Right renal cortex interstitium (tissue), 3 donors: Measurements from ENCODE around the gene PACRG. TPM values are rescaled to one million over a fixed set of nuclear protein-coding genes. Genes with fewer than 3 reads are reported as not detected.

Experiments
- DNase-seq, 3 donors: peaks; one replicate each; pipeline ENCODE4 v3.0.0-alpha.2; 2013; ENCODE audit warnings: low read depth in 3 of 3, low spot score in 2 of 3
- polyA plus RNA-seq, 3 donors: library from polyadenylated mRNA; unstranded; fragments of 120-200 nt; gene quantifications; one replicate each; pipeline ENCODE4 v1.2.1, GENCODE V29; 2013; ENCODE audit not compliant: insufficient read length in 3 of 3

The PACRG gene
- polyA plus RNA-seq, 3 donors = 14.0 to 20.8 (median 20.7) TPM

GRCh38 chr6:162998777-162999176, 271.0 kb downstream of the PACRG start:
- no peak for DNase-seq

DNA sequence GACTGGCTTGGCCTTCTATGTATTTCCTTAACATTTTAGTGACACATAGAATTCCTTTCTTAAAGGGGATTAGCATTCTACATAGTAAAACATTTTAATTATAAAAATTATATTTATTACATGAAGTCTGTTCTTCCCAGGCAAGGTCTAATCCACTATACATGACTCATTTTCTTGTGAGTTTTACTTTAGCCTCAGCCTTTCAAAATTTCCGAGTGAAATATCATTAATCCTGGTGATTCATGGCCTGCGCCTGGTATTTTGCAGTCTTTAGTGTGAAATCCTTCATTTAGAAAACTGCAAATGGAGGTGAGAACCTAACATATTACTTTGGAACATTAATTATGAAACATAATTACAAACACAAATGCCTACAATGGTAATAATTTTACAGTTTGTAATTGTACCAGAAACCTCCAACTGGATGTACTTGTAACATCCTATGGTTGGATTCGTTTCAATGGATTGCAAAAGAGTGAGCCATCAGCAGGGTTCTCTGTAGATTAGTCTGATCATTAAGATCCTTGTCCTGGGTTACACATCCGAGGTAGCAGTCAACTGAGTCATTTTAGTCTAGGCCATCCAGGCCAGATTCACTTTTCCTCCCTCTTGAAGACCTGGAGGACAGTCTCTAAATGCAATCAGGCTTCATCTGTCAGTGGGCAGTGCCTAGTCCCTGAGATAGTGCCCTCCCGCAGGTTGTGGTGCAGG, 272.0 kb downstream of the PACRG start:
- no peak for DNase-seq

GRCh38 chr6:163001330-163001729, 273.6 kb downstream of the PACRG start:
- DNase-seq = no peak

- no peak for DNase-seq
Observed at GRCh38 chr6:163008186-163008585, 280.4 kb downstream of the PACRG start.

DNA sequence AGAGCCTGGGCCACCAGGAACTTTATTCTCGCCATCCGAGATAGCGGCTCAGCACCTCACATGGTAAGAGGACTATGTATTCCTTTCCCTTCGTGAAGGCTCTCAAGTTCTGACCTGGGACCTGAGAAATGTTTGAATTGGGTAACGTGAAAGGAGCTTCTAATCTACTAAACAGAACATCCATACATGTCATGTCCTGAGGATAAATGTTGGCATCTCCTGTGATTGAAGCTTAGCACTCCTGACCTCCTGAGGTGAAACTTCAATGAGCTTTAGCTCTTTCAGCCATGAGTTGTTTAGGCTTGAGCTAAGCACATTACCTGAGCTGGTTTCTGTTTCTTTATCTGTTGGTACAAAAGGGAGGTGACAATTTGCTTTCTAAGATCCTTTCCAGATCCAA, 280.9 kb downstream of the PACRG start:
- DNase-seq = no peak

GRCh38 chr6:163010145-163010544, 282.4 kb downstream of the PACRG start:
- no peak for DNase-seq

GRCh38 chr6:163014736-163015135, 287.0 kb downstream of the PACRG start:
- DNase-seq = no peak

DNA sequence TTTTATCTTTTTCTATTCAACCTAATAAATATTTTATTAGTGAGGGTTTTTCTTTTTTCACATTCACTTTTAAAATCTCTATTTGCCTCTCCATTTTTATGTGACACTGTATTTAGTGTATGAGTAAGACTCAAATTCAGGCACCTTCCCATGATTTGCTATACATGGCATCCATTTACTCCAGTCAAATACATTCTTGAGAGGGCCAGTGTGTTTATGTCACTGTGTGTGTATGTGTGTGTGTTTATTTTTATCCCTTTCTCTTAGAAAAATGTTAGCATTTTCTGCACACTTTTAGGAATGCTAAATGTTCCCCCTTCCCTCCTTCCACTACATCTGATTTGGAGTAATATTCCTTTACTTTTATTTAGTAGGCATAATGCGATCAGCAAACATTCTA, 290.0 kb downstream of the PACRG start:
- no peak for DNase-seq

DNA sequence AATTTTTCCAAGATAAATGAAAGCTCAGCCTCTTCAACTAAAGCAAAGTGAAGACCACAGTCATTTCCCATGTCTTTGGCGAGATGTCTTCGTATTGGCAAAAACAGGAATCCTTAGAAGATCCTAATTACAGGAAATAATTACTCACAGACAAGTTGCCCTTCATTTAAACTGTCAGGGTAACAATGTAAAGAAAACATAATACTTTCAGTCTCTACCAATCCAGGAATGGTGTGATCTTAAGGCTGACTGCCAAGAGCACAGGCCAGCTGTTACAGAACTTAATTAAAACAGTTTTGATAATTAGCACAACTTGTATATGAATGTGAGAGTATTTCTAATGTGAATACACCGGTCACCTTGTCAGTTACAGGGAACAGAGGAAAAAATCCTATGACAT, 292.2 kb downstream of the PACRG start:
- no peak for DNase-seq

DNA sequence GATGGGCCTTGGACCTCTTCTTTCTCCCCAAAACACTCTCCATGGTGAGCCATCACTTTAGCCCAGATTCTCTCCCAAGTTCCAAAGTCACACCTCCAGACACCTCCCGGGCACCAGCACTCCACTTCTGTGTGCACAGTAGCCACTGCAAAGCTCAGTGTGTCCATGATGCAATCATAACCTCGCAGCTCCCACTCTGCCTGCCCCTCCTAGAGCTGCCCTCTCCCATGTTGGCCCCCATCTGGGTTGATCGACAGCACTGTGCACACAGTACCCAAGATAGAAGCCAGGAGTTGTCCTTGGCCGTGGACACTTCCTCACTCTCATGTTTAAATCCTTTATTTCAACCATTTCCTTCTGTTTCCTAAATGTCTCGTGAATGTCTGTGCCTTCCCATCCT, 293.3 kb downstream of the PACRG start:
- no peak for DNase-seq

GRCh38 chr6:163023700-163024099, 295.9 kb downstream of the PACRG start:
- DNase-seq = no peak

DNA sequence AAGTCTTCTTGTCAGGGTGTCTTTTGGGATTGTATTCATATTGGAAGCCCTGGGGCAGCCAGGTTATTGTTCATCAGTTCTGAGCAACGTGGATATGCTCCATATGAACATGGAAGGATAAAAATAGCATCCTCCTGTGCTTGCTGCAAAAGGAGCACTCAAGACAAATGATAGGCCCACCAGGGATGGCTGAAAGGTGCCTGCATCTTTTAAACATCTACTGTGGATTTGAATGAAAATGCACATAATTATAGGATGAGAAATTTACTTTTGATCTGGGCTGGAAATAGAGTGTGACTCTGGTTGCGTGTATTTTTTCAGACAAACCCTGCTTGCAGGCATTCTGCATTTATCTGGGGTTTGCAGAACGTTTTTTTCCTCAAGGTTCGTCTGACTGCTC, 299.1 kb downstream of the PACRG start:
- no peak for DNase-seq

DNA sequence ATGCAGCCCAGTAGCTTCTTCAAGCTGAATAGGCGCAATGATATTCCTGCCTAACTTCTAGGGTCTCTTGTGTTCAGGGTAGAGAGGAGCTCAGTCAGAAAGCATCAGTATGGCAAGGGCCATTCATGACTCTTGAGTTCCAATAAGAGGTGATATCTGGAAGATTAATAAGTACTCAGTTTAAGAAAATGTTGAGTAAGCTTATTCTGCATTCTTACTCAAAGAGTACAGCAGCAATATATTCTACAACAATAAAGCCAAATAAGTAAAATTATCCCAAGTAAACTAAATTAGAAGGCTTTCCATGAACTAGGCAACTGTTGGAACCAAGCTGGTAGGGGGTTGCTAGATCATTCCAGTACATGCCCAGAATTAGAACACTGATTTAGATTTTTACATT, 303.2 kb downstream of the PACRG start:
- DNase-seq = no peak

DNA sequence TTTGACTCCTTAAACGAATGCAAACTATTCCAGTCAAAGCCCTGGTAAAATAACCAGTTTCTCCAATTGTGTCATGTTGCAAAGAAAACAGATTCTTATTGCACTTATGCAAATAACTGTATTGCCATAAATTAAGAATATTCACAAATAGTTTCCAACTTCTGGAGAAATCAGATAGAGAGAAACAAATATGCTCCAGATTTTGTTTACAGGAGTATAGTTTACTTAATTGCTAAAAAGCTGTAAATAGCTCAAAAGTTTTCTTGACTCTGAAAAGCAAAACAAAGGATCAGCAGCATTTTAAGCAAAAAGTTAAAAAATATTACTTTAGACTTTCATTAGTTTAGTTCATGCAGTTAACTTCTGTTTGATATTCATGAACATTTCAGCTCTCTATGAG, 304.2 kb downstream of the PACRG start:
- no peak for DNase-seq

DNA sequence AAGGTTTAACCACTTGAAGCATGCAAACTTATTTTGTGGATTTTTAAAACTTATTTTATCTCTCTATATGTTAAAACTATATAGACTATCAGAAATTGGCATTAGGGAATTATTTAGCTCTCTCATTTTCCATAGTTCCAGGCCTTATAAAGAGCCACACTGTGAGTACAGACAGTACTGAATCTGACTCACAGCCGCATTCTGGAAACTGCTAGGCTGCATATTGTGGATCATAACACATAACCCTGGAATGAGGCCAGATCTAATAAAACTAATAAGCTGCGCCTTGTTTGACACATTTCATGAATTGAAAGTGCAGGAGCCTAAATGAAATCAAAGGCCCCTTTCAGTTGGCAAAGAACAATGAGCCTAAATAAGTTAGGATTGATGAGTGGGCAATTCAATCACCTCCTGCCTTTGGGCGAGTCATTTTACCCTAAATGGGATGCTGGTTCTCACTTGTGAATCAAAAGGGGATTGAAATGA, 308.4 kb downstream of the PACRG start:
- no peak for DNase-seq

GRCh38 chr6:163038317-163038716, 310.5 kb downstream of the PACRG start:
- no peak for DNase-seq

- DNase-seq = no peak
Observed at GRCh38 chr6:163048345-163048744, 320.6 kb downstream of the PACRG start.

DNA sequence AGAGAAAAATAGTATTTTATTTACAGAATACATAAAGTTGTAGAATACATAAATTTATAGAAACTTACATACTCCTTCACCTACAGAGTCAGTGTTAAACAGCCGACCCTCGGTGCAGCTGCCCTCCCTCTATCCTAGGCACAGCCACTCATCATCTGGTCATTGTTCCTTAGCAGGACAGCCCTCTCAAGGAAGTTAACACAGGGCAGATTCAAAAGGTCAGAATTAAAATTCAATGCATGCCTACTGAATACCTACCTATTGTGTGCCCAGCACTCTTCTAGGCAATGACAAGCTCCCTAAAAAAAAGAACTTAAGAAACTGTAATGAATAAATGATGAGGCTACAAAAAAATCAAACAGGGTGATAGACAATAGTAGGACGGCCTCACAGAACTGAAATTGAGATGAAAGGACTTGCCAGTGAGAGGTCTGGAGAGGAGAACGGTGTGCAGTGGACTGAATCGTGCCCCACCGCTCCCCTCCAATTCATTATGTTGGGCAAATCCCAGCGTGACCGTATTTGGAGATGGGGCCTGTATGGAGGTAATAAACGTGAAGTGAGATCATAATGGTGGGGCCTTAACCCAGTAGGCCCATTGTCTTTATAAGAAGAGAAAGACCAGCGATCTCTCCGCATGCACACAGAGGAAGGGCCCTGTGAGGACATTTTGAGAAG, 326.0 kb downstream of the PACRG start:
- no peak for DNase-seq

DNA sequence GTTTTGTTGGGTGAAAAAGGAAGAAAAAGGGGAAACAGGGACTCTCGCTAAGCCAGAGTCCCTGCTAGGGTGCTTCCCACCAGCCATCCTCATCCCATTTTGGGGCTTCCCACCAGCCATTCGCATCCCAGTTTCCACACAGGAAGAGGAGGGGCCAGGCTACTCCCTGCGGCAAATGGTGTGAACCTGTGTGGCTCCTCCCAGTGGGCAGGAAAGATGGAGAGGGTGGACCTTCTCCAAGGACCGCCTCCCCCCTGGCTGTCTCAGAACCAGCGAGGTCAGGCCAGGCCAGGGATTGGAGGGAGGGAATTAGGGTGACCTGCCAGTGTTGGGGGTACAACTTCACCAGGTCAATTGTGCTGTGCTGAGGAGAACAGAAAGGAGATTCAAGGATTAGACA, 326.9 kb downstream of the PACRG start:
- DNase-seq = no peak

DNA sequence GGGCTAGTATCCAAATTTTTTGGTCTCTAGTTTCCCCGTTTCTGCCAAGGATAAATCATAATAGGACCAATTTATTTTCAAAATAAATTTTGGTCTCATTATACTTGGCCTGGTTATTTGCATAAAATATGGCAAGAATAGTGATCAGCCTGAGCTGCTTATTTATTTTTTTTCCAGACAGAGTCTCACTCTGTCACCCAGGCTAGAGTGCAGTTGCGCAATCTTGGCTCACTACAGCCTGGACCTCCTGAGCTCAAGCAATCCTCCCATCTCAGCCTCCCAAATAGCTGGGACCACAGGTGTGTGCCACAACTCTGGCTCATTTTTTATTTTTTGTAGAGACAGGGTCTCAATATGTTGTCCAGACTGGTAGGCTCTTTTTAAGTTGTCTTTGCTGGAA, 329.5 kb downstream of the PACRG start:
- no peak for DNase-seq

GRCh38 chr6:163062790-163063189, 335.0 kb downstream of the PACRG start:
- DNase-seq = no peak

DNA sequence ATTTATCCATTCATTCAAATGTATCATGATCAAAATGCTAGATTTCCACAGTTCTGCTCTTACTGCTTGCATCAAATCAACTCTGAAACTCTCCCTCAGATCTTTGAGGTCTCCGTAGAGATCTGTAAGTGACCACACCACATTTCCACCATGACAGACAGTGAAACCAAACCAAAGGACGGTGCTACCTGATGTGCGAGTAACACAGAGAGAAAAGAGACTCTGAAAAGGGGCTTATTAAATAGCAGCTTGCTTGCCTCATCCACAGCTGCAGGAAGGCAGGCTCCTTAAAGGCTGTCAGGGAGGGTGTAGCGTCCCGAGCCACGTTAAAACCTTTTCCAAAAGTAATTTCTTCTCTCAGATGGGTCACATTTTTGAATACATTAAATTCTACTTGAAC, 335.8 kb downstream of the PACRG start:
- DNase-seq = no peak
